ENCODE data around the gene IGF2. TPM values are rescaled to one million over a fixed set of nuclear protein-coding genes. Genes with fewer than 3 reads are reported as not detected.

Gene IGF2
- total and polyA plus RNA-seq, 3 donors from 2014 or later = 52.3 to 104 (median 69.8) TPM

GRCh38 chr11:2147391-2147790, 8.2 kb upstream of the IGF2 start:
- Histone ChIP-seq H3K9me3 (no peaks in the 10 kb centered on the region), H3K4me1 (peaks cover 9% of the 10 kb centered on the region), H3K27me3 (no peaks in the 10 kb centered on the region), H3K36me3 (ENCODE audit: low read depth, missing control alignments) (no peaks in the 10 kb centered on the region), H3K4me3 (no peak overlapping the region), H3K27ac (no peak overlapping the region)
- intact Hi-C loops (cut with DNase I; ENCODE audit: low total_unique reads) = no loop called here
- WGBS, 2 donors = 71 to 80% methylated on average over 1 to 11 of the region's 11 CpGs
- no peak for DNase-seq
- no peak for TF ChIP-seq POLR2A (IDR thresholded peaks at IDR 0.05)
- no peak for TF ChIP-seq CTCF (IDR thresholded peaks at IDR 0.05)

GRCh38 chr11:2146051-2146450, 6.9 kb upstream of the IGF2 start:
- Histone ChIP-seq H3K27me3 (no peaks in the 10 kb centered on the region), H3K9me3 (no peaks in the 10 kb centered on the region), H3K4me1 (peaks cover 6% of the 10 kb centered on the region), H3K27ac (no peak overlapping the region), H3K4me3 (no peak overlapping the region), H3K36me3 (ENCODE audit: low read depth, missing control alignments) (no peaks in the 10 kb centered on the region)
- WGBS, 2 donors = 75% methylated on average over 15 to 19 of the region's 19 CpGs
- TF ChIP-seq POLR2A (IDR thresholded peaks at IDR 0.05) (no peak), CTCF (IDR thresholded peaks at IDR 0.05) (no peak)
- intact Hi-C loops (cut with DNase I; ENCODE audit: low total_unique reads) = no loop called here
- no peak for DNase-seq

- no peak for DNase-seq
- 23 to 25% methylated on average over 17 to 18 of the region's 18 CpGs for WGBS, 2 donors
- TF ChIP-seq CTCF (IDR thresholded peaks at IDR 0.05) = no peak
- TF ChIP-seq POLR2A (IDR thresholded peaks at IDR 0.05) = no peak
- H3K27ac ChIP-seq = no peak overlapping the region
- no peaks in the 10 kb centered on the region for H3K9me3 ChIP-seq
- H3K4me3 ChIP-seq = peak overlapping the region in 1 of 2 donors; percentile 27
- H3K4me1 ChIP-seq = peaks cover 6% of the 10 kb centered on the region
- H3K36me3 ChIP-seq (ENCODE audit: low read depth, missing control alignments) = no peaks in the 10 kb centered on the region
- intact Hi-C loops (cut with DNase I; ENCODE audit: low total_unique reads) = no loop called here
- H3K27me3 ChIP-seq = no peaks in the 10 kb centered on the region
These were observed 5.5 kb upstream of the IGF2 start for GRCh38 chr11:2144544-2145248.

GRCh38 chr11:2143799-2144543, 4.8 kb upstream of the IGF2 start:
- Histone ChIP-seq H3K4me1 (peaks cover 6% of the 10 kb centered on the region), H3K27me3 (no peaks in the 10 kb centered on the region), H3K9me3 (no peaks in the 10 kb centered on the region), H3K4me3 (peak overlapping the region; percentile 2 to 27), H3K36me3 (ENCODE audit: low read depth, missing control alignments) (no peaks in the 10 kb centered on the region), H3K27ac (no peak overlapping the region)
- no peak for DNase-seq
- intact Hi-C loops (cut with DNase I; ENCODE audit: low total_unique reads) = no loop called here
- TF ChIP-seq POLR2A (IDR thresholded peaks at IDR 0.05) (no peak), CTCF (IDR thresholded peaks at IDR 0.05) (no peak)
- 2 to 6% methylated on average over 43 to 72 of the region's 72 CpGs for WGBS, 2 donors

Measured in testis (tissue), 3 donors.